ENCODE data around the gene CDC42SE1. TPM values are rescaled to one million over a fixed set of nuclear protein-coding genes. Genes with fewer than 3 reads are reported as not detected.

Gene CDC42SE1
- total and polyA plus RNA-seq, 9 of the 15 experiments (the other 6 are each of a cell fraction or from before 2014, with no cell fraction given): 78.1 to 189 (median 114) TPM

GRCh38 chr1:151047925-151048644 lies 11.3 kb downstream of the CDC42SE1 start (continued):
- TF ChIP-seq, protein P1, sequence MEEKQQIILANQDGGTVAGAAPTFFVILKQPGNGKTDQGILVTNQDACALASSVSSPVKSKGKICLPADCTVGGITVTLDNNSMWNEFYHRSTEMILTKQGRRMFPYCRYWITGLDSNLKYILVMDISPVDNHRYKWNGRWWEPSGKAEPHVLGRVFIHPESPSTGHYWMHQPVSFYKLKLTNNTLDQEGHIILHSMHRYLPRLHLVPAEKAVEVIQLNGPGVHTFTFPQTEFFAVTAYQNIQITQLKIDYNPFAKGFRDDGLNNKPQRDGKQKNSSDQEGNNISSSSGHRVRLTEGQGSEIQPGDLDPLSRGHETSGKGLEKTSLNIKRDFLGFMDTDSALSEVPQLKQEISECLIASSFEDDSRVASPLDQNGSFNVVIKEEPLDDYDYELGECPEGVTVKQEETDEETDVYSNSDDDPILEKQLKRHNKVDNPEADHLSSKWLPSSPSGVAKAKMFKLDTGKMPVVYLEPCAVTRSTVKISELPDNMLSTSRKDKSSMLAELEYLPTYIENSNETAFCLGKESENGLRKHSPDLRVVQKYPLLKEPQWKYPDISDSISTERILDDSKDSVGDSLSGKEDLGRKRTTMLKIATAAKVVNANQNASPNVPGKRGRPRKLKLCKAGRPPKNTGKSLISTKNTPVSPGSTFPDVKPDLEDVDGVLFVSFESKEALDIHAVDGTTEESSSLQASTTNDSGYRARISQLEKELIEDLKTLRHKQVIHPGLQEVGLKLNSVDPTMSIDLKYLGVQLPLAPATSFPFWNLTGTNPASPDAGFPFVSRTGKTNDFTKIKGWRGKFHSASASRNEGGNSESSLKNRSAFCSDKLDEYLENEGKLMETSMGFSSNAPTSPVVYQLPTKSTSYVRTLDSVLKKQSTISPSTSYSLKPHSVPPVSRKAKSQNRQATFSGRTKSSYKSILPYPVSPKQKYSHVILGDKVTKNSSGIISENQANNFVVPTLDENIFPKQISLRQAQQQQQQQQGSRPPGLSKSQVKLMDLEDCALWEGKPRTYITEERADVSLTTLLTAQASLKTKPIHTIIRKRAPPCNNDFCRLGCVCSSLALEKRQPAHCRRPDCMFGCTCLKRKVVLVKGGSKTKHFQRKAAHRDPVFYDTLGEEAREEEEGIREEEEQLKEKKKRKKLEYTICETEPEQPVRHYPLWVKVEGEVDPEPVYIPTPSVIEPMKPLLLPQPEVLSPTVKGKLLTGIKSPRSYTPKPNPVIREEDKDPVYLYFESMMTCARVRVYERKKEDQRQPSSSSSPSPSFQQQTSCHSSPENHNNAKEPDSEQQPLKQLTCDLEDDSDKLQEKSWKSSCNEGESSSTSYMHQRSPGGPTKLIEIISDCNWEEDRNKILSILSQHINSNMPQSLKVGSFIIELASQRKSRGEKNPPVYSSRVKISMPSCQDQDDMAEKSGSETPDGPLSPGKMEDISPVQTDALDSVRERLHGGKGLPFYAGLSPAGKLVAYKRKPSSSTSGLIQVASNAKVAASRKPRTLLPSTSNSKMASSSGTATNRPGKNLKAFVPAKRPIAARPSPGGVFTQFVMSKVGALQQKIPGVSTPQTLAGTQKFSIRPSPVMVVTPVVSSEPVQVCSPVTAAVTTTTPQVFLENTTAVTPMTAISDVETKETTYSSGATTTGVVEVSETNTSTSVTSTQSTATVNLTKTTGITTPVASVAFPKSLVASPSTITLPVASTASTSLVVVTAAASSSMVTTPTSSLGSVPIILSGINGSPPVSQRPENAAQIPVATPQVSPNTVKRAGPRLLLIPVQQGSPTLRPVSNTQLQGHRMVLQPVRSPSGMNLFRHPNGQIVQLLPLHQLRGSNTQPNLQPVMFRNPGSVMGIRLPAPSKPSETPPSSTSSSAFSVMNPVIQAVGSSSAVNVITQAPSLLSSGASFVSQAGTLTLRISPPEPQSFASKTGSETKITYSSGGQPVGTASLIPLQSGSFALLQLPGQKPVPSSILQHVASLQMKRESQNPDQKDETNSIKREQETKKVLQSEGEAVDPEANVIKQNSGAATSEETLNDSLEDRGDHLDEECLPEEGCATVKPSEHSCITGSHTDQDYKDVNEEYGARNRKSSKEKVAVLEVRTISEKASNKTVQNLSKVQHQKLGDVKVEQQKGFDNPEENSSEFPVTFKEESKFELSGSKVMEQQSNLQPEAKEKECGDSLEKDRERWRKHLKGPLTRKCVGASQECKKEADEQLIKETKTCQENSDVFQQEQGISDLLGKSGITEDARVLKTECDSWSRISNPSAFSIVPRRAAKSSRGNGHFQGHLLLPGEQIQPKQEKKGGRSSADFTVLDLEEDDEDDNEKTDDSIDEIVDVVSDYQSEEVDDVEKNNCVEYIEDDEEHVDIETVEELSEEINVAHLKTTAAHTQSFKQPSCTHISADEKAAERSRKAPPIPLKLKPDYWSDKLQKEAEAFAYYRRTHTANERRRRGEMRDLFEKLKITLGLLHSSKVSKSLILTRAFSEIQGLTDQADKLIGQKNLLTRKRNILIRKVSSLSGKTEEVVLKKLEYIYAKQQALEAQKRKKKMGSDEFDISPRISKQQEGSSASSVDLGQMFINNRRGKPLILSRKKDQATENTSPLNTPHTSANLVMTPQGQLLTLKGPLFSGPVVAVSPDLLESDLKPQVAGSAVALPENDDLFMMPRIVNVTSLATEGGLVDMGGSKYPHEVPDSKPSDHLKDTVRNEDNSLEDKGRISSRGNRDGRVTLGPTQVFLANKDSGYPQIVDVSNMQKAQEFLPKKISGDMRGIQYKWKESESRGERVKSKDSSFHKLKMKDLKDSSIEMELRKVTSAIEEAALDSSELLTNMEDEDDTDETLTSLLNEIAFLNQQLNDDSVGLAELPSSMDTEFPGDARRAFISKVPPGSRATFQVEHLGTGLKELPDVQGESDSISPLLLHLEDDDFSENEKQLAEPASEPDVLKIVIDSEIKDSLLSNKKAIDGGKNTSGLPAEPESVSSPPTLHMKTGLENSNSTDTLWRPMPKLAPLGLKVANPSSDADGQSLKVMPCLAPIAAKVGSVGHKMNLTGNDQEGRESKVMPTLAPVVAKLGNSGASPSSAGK (IDR thresholded peaks at IDR 0.05): peak; percentile 60
- TF ChIP-seq TAF15 (IDR thresholded peaks at IDR 0.05; ENCODE audit: low read depth, low read length): no peak
- no peak for TF ChIP-seq XRCC3 (IDR thresholded peaks at IDR 0.05)
- TF ChIP-seq SIRT6 (IDR thresholded peaks at IDR 0.05; ENCODE audit: low read depth, low read length): no peak
- TF ChIP-seq ZNF79 (CRISPR knock-in tag; IDR thresholded peaks at IDR 0.05; ENCODE audit: low read depth): no peak
- TF ChIP-seq MYC (IDR thresholded peaks at IDR 0.05; ENCODE audit: low read depth, low read length): no peak
- 0 out of 2 replicates have a peak, but pooled peaks have one; percentile 55 for TF ChIP-seq MYC (CRISPR knock-in tag; IDR thresholded peaks at IDR 0.05; ENCODE audit: borderline replicate concordance, low read depth)
- no peak for TF ChIP-seq ELK1 (CRISPR knock-in tag; IDR thresholded peaks at IDR 0.05)
- 0 out of 2 replicates have a peak, but pooled peaks have one; percentile 63 for TF ChIP-seq HNRNPL (IDR thresholded peaks at IDR 0.05; ENCODE audit: low read depth, low read length)
- TF ChIP-seq CCAR2 (IDR thresholded peaks at IDR 0.05; ENCODE audit: low read depth, low read length): no peak
- TF ChIP-seq ZNF324 (CRISPR knock-in tag; IDR thresholded peaks at IDR 0.05): no peak
- TF ChIP-seq MIER1 (IDR thresholded peaks at IDR 0.05; ENCODE audit: low read depth): no peak
- no peak for TF ChIP-seq ZNF174 (CRISPR knock-in tag; IDR thresholded peaks at IDR 0.05)
- TF ChIP-seq PHB2 (IDR thresholded peaks at IDR 0.05; ENCODE audit: low read depth): no peak
- TF ChIP-seq PPARD (CRISPR knock-in tag; IDR thresholded peaks at IDR 0.05): no peak
- no peak for TF ChIP-seq ZNF77 (CRISPR knock-in tag; IDR thresholded peaks at IDR 0.05)
- TF ChIP-seq BRCA1 (IDR thresholded peaks at IDR 0.05): no peak
- TF ChIP-seq BRCA1 (CRISPR knock-in tag; IDR thresholded peaks at IDR 0.05): no peak

Data from K562 (cell line).